Endodermal cell (in vitro differentiated cells): ENCODE data around the gene LIMS2. TPM values are rescaled to one million over a fixed set of nuclear protein-coding genes. Genes with fewer than 3 reads are reported as not detected.

Experiments
- DNase-seq: peaks from one replicate; pipeline ENCODE4 v3.0.0-alpha.2; 2017
- H3K27ac ChIP-seq: 2 replicates; pipeline ENCODE4 v1.5.1; 2013; ENCODE audit warnings: mild to moderate bottlenecking, low read depth, low read length, moderate library complexity
- H3K27me3 ChIP-seq: 2 replicates; pipeline ENCODE4 v1.6.1; 2013; ENCODE audit warnings: mild to moderate bottlenecking, low read length, moderate library complexity; ENCODE audit not compliant: insufficient read depth, control insufficient read depth, poor library complexity, severe bottlenecking
- H3K36me3 ChIP-seq: 2 replicates; pipeline ENCODE4 v1.7.0; 2013; ENCODE audit warnings: mild to moderate bottlenecking, low read length, moderate library complexity; ENCODE audit not compliant: control insufficient read depth, insufficient read depth
- H3K4me1 ChIP-seq: one replicate; pipeline ENCODE4 v1.7.0; 2013; ENCODE audit warnings: low read length; ENCODE audit not compliant: control insufficient read depth, insufficient read depth
- H3K4me3 ChIP-seq: 2 replicates; pipeline ENCODE4 v1.5.1; 2013; ENCODE audit warnings: mild to moderate bottlenecking, low read length, moderate library complexity
- H3K9ac ChIP-seq: 2 replicates; pipeline ENCODE4 v1.6.1; 2013; ENCODE audit warnings: mild to moderate bottlenecking, low read length, moderate library complexity; ENCODE audit not compliant: poor library complexity, severe bottlenecking; ENCODE audit errors: extremely low read depth
- H3K9me3 ChIP-seq: 2 replicates; pipeline ENCODE4 v1.6.1; 2013; ENCODE audit warnings: mild to moderate bottlenecking, low read length, moderate library complexity; ENCODE audit not compliant: control insufficient read depth
- H3K27ac Mint-ChIP-seq: 2 replicates; pipeline ENCODE4 v1.8.0; 2020; ENCODE audit warnings: mixed read lengths
- H3K27me3 Mint-ChIP-seq: 2 replicates; pipeline ENCODE4 v1.8.0; 2021; ENCODE audit warnings: mild to moderate bottlenecking, mixed read lengths; ENCODE audit not compliant: insufficient read depth
- H3K36me3 Mint-ChIP-seq: 2 replicates; pipeline ENCODE4 v1.8.0; 2020; ENCODE audit warnings: low read depth, mixed read lengths
- H3K4me1 Mint-ChIP-seq: 2 replicates; pipeline ENCODE4 v1.8.0; 2020; ENCODE audit warnings: mixed read lengths
- H3K4me3 Mint-ChIP-seq: 2 replicates; pipeline ENCODE4 v1.8.0; 2020; ENCODE audit warnings: mild to moderate bottlenecking, moderate library complexity, mixed read lengths
- H3K9me3 Mint-ChIP-seq: 2 replicates; pipeline ENCODE4 v1.8.0; 2020; ENCODE audit warnings: mild to moderate bottlenecking, mixed read lengths
- WGBS, 2 experiments: methylation state at CpG; one replicate each; pipeline versions ENCODE4 v1.1.5 to v1.1.7; 2013; ENCODE audit warnings: missing lambda C conversion rate in 2 of 2, mixed read lengths in 1 of 2; ENCODE audit not compliant: insufficient coverage in 1 of 2, insufficient read length in 1 of 2; 5-methylcytosine and 5-hydroxymethylcytosine counted together
- total RNA-seq, 2 donors: library from RNA; stranded (reverse); fragmentation: NEBNext Ultra II Directional in 1 of 2; extraction: Animal tissue kit (Norgen Biotek cat#: 25700) in 1 of 2; gene quantifications; 2 replicates in 1 of 2; 3 replicates in 1 of 2; pipeline ENCODE4 v1.2.1, GENCODE V29; 2021
- TF ChIP-seq, protein P1 (sequence below): fragments of 200-600 bp; sonication (generic); conservative IDR thresholded peaks from 2 replicates; pipeline ENCODE4 v1.5.0; 2021; ENCODE audit warnings: antibody characterized with exemption, mild to moderate bottlenecking

Gene LIMS2
- total RNA-seq, 2 donors from 2014 or later: 3.9 to 9.8 TPM

DNA sequence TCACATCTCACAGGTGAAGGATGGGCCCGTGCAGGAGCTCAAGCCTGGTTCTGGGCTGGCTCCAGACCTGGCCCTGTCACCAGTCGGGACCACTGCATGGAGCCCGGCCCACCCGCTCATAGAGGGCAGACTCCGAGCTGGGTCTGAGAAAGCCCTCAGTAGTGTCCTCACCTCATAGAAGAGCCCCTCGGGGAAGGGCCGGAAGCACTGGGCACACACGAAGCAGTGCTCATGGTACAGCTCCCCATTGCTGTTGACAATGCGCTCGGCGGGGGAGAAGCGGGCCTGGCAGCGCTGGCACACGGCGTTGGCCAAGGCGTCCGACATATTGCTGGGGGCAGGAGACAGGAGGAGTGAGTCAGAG lies 18.1 kb downstream of the LIMS2 start:
- Mint-ChIP-seq H3K27me3 (peaks cover 5% of the 10 kb centered on the region), H3K4me3 (no peak overlapping the region), H3K36me3 (peaks cover 4% of the 10 kb centered on the region), H3K9me3 (peaks cover 4% of the 10 kb centered on the region), H3K4me1 (peaks cover 9% of the 10 kb centered on the region), H3K27ac (no peak overlapping the region)
- Histone ChIP-seq H3K27ac (no peak overlapping the region), H3K27me3 (no peaks in the 10 kb centered on the region), H3K9ac (no peak overlapping the region), H3K9me3 (peaks cover 6% of the 10 kb centered on the region), H3K4me1 (no peaks in the 10 kb centered on the region), H3K4me3 (no peak overlapping the region), H3K36me3 (peaks cover 5% of the 10 kb centered on the region)
- TF ChIP-seq, protein P1, sequence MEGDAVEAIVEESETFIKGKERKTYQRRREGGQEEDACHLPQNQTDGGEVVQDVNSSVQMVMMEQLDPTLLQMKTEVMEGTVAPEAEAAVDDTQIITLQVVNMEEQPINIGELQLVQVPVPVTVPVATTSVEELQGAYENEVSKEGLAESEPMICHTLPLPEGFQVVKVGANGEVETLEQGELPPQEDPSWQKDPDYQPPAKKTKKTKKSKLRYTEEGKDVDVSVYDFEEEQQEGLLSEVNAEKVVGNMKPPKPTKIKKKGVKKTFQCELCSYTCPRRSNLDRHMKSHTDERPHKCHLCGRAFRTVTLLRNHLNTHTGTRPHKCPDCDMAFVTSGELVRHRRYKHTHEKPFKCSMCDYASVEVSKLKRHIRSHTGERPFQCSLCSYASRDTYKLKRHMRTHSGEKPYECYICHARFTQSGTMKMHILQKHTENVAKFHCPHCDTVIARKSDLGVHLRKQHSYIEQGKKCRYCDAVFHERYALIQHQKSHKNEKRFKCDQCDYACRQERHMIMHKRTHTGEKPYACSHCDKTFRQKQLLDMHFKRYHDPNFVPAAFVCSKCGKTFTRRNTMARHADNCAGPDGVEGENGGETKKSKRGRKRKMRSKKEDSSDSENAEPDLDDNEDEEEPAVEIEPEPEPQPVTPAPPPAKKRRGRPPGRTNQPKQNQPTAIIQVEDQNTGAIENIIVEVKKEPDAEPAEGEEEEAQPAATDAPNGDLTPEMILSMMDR: no peak
- DNase-seq: no peak
- WGBS, 2 experiments: 94 to 95% methylated on average over 9 to 17 of the region's 17 CpGs

DNA sequence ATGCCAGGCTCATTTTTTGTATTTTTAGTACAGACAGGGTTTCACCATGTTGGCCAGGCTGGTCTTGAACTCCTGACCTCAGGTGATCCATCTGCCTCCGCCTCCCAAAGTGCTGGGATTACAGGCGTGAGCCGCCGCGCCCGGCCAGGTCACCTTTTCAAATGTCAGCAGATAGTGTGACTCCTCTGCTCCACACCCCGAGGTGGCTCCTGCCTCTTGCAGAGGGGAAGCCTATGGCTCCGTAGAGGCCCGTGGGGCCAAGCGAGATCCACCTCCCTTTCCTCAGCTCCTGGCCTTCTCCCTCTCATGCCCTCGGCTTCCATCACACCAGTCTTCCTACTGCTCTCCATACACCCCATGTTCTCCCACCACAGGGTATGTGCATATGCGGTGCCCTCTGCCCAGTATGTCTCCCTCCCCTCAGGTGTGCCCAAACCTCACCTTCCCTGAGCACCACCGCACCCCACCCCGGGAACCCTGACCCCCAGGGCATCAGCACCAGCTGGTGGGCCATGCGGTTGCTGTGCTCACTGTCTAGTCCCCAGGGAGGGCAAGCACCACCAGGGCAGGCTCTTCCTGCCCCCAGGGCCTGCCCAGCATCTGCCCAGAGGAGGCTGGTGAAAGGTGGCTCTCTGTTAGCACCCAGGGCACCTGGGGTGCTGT lies 18.6 kb downstream of the LIMS2 start:
- Mint-ChIP-seq H3K4me3 (no peak overlapping the region), H3K9me3 (peaks cover 4% of the 10 kb centered on the region), H3K27ac (no peak overlapping the region), H3K27me3 (peaks cover 5% of the 10 kb centered on the region), H3K36me3 (peaks cover 4% of the 10 kb centered on the region), H3K4me1 (peaks cover 7% of the 10 kb centered on the region)
- WGBS, 2 experiments: 89 to 96% methylated on average over 11 to 15 of the region's 15 CpGs
- no peak overlapping the region for H3K27ac ChIP-seq
- TF ChIP-seq, protein P1: no peak
- no peaks in the 10 kb centered on the region for H3K4me1 ChIP-seq
- peaks cover 6% of the 10 kb centered on the region for H3K9me3 ChIP-seq
- no peak overlapping the region for H3K9ac ChIP-seq
- H3K36me3 ChIP-seq: peaks cover 5% of the 10 kb centered on the region
- no peak for DNase-seq
- H3K27me3 ChIP-seq: no peaks in the 10 kb centered on the region
- no peak overlapping the region for H3K4me3 ChIP-seq

DNA sequence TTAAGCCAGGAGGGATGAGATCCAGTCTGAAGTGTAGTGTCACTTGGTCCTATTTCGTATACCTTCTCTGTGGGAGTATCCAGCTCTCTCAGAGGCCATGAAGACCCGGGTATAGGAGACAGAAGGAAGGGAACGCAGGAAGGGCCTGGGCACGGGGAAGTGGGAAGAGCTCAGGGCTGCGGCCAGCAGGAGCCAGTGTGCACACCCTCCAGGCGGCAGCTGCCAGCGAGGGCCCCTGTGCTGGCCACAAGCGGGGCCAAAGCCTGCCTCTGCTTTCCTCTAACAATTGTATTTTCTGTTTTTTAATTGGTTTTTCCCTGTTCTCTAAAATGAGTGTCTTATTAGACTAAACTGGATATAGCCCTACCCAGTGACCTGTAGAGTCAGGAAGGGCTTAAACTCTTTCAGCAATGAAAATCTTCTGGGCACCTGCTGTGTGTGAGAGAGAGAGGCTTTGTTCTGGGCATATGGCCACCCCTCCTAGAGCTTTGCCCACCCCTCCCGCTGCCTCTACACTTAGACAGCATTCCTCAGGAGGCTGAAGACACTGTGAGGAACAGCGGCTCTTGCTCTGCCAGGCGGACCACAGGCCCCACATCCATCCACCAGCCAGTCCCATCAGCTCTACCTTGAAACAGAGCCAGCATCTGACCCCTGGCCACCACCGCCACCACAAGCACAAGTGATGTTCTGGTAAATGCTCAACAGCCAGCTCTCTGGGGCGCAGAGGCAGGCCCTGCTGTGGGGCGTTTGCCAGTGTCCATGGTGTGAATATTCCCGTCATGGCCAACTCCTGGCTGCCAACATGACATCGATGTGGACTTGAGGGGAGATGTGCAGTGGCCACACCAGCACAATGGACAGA lies 19.9 kb downstream of the LIMS2 start:
- Mint-ChIP-seq H3K4me1 (peaks cover 7% of the 10 kb centered on the region), H3K27me3 (peaks cover 3% of the 10 kb centered on the region), H3K9me3 (peaks cover 4% of the 10 kb centered on the region), H3K4me3 (no peak overlapping the region), H3K27ac (no peak overlapping the region), H3K36me3 (peaks cover 3% of the 10 kb centered on the region)
- Histone ChIP-seq H3K27me3 (no peaks in the 10 kb centered on the region), H3K36me3 (peaks cover 4% of the 10 kb centered on the region), H3K4me1 (no peaks in the 10 kb centered on the region), H3K4me3 (no peak overlapping the region), H3K27ac (peak overlapping the region; percentile 49), H3K9me3 (peaks cover 5% of the 10 kb centered on the region), H3K9ac (no peak overlapping the region)
- WGBS, 2 experiments: 89 to 92% methylated on average over 7 to 16 of the region's 16 CpGs
- TF ChIP-seq, protein P1: no peak
- DNase-seq: no peak
